Measurements from ENCODE around the gene ZBTB7A. TPM values are rescaled to one million over a fixed set of nuclear protein-coding genes. Genes with fewer than 3 reads are reported as not detected.

ZBTB7A gene
- total RNA-seq, 1 donor from 2014 or later, result 30.0 TPM

DNA sequence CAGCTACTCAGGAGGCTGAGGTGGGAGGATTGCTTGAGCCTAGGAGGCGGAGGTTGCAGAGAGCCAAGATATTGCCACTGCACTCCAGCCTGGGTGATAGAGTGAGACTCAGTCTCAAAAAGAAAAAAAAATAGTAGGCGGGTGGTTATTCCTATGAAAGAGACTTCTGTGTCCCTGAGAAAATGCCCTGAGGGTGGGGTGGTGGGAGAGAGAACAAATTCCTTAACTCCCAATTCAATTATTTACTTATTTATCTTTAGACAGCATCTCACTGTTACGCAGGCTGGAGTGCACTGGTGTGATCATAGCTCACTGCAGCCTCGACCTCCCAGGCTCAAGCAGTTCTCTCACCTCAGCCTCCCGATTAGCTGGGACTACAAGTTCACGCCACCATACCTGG is 71.1 kb downstream of the ZBTB7A start:
- H3K4me3 Mint-ChIP-seq (ENCODE audit: unreplicated experiment), result no peak overlapping the region
- no peaks in the 10 kb centered on the region for H3K9me3 Mint-ChIP-seq (ENCODE audit: unreplicated experiment)
- H3K27me3 Mint-ChIP-seq (ENCODE audit: unreplicated experiment), result no peaks in the 10 kb centered on the region
- TF ChIP-seq, protein P1, sequence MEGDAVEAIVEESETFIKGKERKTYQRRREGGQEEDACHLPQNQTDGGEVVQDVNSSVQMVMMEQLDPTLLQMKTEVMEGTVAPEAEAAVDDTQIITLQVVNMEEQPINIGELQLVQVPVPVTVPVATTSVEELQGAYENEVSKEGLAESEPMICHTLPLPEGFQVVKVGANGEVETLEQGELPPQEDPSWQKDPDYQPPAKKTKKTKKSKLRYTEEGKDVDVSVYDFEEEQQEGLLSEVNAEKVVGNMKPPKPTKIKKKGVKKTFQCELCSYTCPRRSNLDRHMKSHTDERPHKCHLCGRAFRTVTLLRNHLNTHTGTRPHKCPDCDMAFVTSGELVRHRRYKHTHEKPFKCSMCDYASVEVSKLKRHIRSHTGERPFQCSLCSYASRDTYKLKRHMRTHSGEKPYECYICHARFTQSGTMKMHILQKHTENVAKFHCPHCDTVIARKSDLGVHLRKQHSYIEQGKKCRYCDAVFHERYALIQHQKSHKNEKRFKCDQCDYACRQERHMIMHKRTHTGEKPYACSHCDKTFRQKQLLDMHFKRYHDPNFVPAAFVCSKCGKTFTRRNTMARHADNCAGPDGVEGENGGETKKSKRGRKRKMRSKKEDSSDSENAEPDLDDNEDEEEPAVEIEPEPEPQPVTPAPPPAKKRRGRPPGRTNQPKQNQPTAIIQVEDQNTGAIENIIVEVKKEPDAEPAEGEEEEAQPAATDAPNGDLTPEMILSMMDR (IDR thresholded peaks at IDR 0.05), result no peak
- H3K27ac Mint-ChIP-seq (ENCODE audit: unreplicated experiment), result no peak overlapping the region
- DNase-seq (ENCODE audit: extremely low spot score, unreplicated experiment), result no peak
- no peaks in the 10 kb centered on the region for H3K36me3 Mint-ChIP-seq (ENCODE audit: unreplicated experiment)
- H3K4me1 Mint-ChIP-seq (ENCODE audit: unreplicated experiment), result peaks cover 2% of the 10 kb centered on the region

Other genes starting within 250 kb of the ZBTB7A start
- gene ZFR2, start 197.9 kb downstream of the ZBTB7A start, total RNA-seq, result 0.44 TPM in 1 of 2 replicates, not detected in the other
- gene ATCAY, start 186.2 kb downstream of the ZBTB7A start, total RNA-seq, result not detected in 2 replicates
- not detected in 2 replicates for gene NMRK2, start 133.8 kb downstream of the ZBTB7A start, total RNA-seq
- gene DAPK3, start 95.8 kb downstream of the ZBTB7A start, total RNA-seq, result 92.9 and 94.7 TPM in 2 replicates
- 3,162 and 3,203 TPM in 2 replicates for gene EEF2, start 81.4 kb downstream of the ZBTB7A start, total RNA-seq
- 28.8 and 29.4 TPM in 2 replicates for gene PIAS4, start 59.2 kb downstream of the ZBTB7A start, total RNA-seq
- gene MAP2K2, start 57.2 kb upstream of the ZBTB7A start, total RNA-seq, result 174 and 182 TPM in 2 replicates
- not detected in 2 replicates for gene CREB3L3, start 86.7 kb upstream of the ZBTB7A start, total RNA-seq
- 23.9 and 26.0 TPM in 2 replicates for gene SIRT6, start 115.7 kb upstream of the ZBTB7A start, total RNA-seq
- gene ANKRD24, start 115.8 kb upstream of the ZBTB7A start, total RNA-seq, result 0.73 and 0.89 TPM in 2 replicates
- 1.0 and 1.6 TPM in 2 replicates for gene EBI3, start 162.6 kb upstream of the ZBTB7A start, total RNA-seq
- 21.0 and 21.7 TPM in 2 replicates for gene YJU2, start 180.2 kb upstream of the ZBTB7A start, total RNA-seq
- 0.21 TPM in 1 of 2 replicates, not detected in the other for gene SHD, start 212.4 kb upstream of the ZBTB7A start, total RNA-seq
- gene TMIGD2, start 235.5 kb upstream of the ZBTB7A start, total RNA-seq, result not detected in 2 replicates
- gene FSD1, start 237.7 kb upstream of the ZBTB7A start, total RNA-seq, result 13.3 and 15.6 TPM in 2 replicates